HG02610 (cell line): Measurements from ENCODE around the gene FNDC4.

ENCODE experiments used
- ATAC-seq: cut with Tn5 transposase; IDR thresholded peaks from one replicate; pipeline ENCODE4 v1.9.1; 2021; ENCODE audit warnings: mild to moderate bottlenecking, moderate library complexity; ENCODE audit not compliant: unreplicated experiment

Gene FNDC4

GRCh38 chr2:27494284-27494943 lies 586 bp downstream of the FNDC4 start:
- no peak for ATAC-seq

- no peak for ATAC-seq
These were observed 1.1 kb downstream of the FNDC4 start for GRCh38 chr2:27493948-27494283.

GRCh38 chr2:27492557-27492956 lies 2.4 kb downstream of the FNDC4 start:
- no peak for ATAC-seq

GRCh38 chr2:27489498-27490397 lies 5.3 kb downstream of the FNDC4 start, which contains the start of gene IFT172:
Gene IFT172, minus strand, starts transcription at chr2:27489743. Its CDS starts 90 bp downstream, at chr2:27489653.
- peak; percentile 95 for ATAC-seq

- ATAC-seq = no peak
These were observed 5.9 kb downstream of the FNDC4 start for GRCh38 chr2:27489118-27489497.

GRCh38 chr2:27485496-27485895 lies 9.5 kb downstream of the FNDC4 start:
- ATAC-seq = no peak

- no peak for ATAC-seq
These were observed 23.0 kb downstream of the FNDC4 start for GRCh38 chr2:27471961-27472360.

GRCh38 chr2:27464443-27464842 lies 30.6 kb downstream of the FNDC4 start:
- ATAC-seq = no peak

- no peak for ATAC-seq
These were observed 33.9 kb downstream of the FNDC4 start for GRCh38 chr2:27461118-27461517.

- ATAC-seq = no peak
These were observed 41.0 kb downstream of the FNDC4 start for GRCh38 chr2:27453968-27454367.

GRCh38 chr2:27451095-27451494 lies 43.9 kb downstream of the FNDC4 start:
- no peak for ATAC-seq

- no peak for ATAC-seq
These were observed 46.6 kb downstream of the FNDC4 start for GRCh38 chr2:27448381-27448780.

GRCh38 chr2:27446057-27446456 lies 48.9 kb downstream of the FNDC4 start:
- ATAC-seq = no peak

GRCh38 chr2:27445615-27446014 lies 49.4 kb downstream of the FNDC4 start:
- ATAC-seq = no peak

GRCh38 chr2:27445155-27445554 lies 49.8 kb downstream of the FNDC4 start:
- ATAC-seq = no peak

- no peak for ATAC-seq
These were observed 52.1 kb downstream of the FNDC4 start for GRCh38 chr2:27442920-27443282.

GRCh38 chr2:27441958-27442919 lies 52.8 kb downstream of the FNDC4 start, which contains the start of gene KRTCAP3:
Gene KRTCAP3, plus strand, starts transcription at chr2:27442381. Its CDS starts 32 bp downstream, at chr2:27442413.
- ATAC-seq = no peak
